ENCODE results near the gene ERG. TPM values are rescaled to one million over a fixed set of nuclear protein-coding genes. Genes with fewer than 3 reads are reported as not detected.
A peak's percentile ranks its signal among the peaks of the same experiment; 100 is the strongest.

Gene ERG
- total RNA-seq, 1 experiment from 2014 or later = not detected

- Histone ChIP-seq H2AFZ (ENCODE audit: low read length) (peak overlapping the region; percentile 37; the same call in 1 of the 2 replicates), H3K4me3 (ENCODE audit: low read length) (no peak overlapping the region), H3K4me2 (ENCODE audit: low read length) (peak overlapping the region; percentile 43; the same call in 1 of the 2 replicates), H3F3A (ENCODE audit: low read length, unreplicated experiment) (no peaks in the 10 kb centered on the region), H4K20me1 (ENCODE audit: low read length) (no peaks in the 10 kb centered on the region), H3K27me3 (ENCODE audit: low read length) (peaks cover 3% of the 10 kb centered on the region; the same call in 1 of the 2 replicates), H3K27ac (ENCODE audit: low read length) (peak overlapping the region; percentile 52), H3K9ac (ENCODE audit: low read length) (no peak overlapping the region), H3K36me3 (ENCODE audit: low read depth, low read length) (no peaks in the 10 kb centered on the region), H3K4me1 (ENCODE audit: insufficient read depth, low read length) (peaks cover 12% of the 10 kb centered on the region), H3K79me2 (ENCODE audit: low read length) (no peaks in the 10 kb centered on the region), H3K9me3 (ENCODE audit: low read length) (no peaks in the 10 kb centered on the region), H3K9me2 (replicated peaks; ENCODE audit: low read length) (no peaks in the 10 kb centered on the region)
- ATAC-seq (no peak), DNase-seq (peak; percentile 83)
- POLR2A ChIA-PET (ENCODE audit: unreplicated experiment) = no interaction called here
- CTCF ChIA-PET = no interaction called here
- no TSS peak for BruUV-seq (replicated peaks)
- intact Hi-C loops (cut with micrococcal nuclease) = no loop called here
- TF ChIP-seq EZH2phosphoT487 (IDR thresholded peaks at IDR 0.05; ENCODE audit: borderline replicate concordance, low read length) = no peak
- TF ChIP-seq EZH2 (IDR thresholded peaks at IDR 0.05; ENCODE audit: low read length, unreplicated experiment) = no peak
- TF ChIP-seq CTCF (conservative IDR thresholded peaks at IDR 0.05; ENCODE audit: low read depth, low read length) = no peak
Observed at GRCh38 chr21:38440746-38441145, 57.5 kb downstream of the ERG start.

- Histone ChIP-seq H3K4me1 (ENCODE audit: insufficient read depth, low read length) (peaks cover 12% of the 10 kb centered on the region), H3K36me3 (ENCODE audit: low read depth, low read length) (no peaks in the 10 kb centered on the region), H3K79me2 (ENCODE audit: low read length) (no peaks in the 10 kb centered on the region), H3K9ac (ENCODE audit: low read length) (no peak overlapping the region), H3K4me2 (ENCODE audit: low read length) (no peak overlapping the region), H3K9me2 (replicated peaks; ENCODE audit: low read length) (no peaks in the 10 kb centered on the region), H2AFZ (ENCODE audit: low read length) (no peak overlapping the region), H3K27ac (ENCODE audit: low read length) (no peak overlapping the region), H3F3A (ENCODE audit: low read length, unreplicated experiment) (no peaks in the 10 kb centered on the region), H3K4me3 (ENCODE audit: low read length) (no peak overlapping the region), H4K20me1 (ENCODE audit: low read length) (no peaks in the 10 kb centered on the region), H3K9me3 (ENCODE audit: low read length) (no peaks in the 10 kb centered on the region), H3K27me3 (ENCODE audit: low read length) (no peaks in the 10 kb centered on the region)
- CTCF ChIA-PET = no interaction called here
- intact Hi-C loops (cut with micrococcal nuclease) = no loop called here
- BruUV-seq (replicated peaks) = no TSS peak
- ATAC-seq (no peak), DNase-seq (no peak)
- TF ChIP-seq CTCF (conservative IDR thresholded peaks at IDR 0.05; ENCODE audit: low read depth, low read length) (no peak), EZH2phosphoT487 (IDR thresholded peaks at IDR 0.05; ENCODE audit: borderline replicate concordance, low read length) (no peak), EZH2 (IDR thresholded peaks at IDR 0.05; ENCODE audit: low read length, unreplicated experiment) (no peak)
- POLR2A ChIA-PET (ENCODE audit: unreplicated experiment) = no interaction called here
Observed at GRCh38 chr21:38439957-38440356, 58.3 kb downstream of the ERG start.

GRCh38 chr21:38439426-38439825 lies 58.9 kb downstream of the ERG start:
- DNase-seq (no peak), ATAC-seq (no peak)
- H3K27me3 ChIP-seq (ENCODE audit: low read length) = no peaks in the 10 kb centered on the region
- no peaks in the 10 kb centered on the region for H3F3A ChIP-seq (ENCODE audit: low read length, unreplicated experiment)
- H3K9me3 ChIP-seq (ENCODE audit: low read length) = no peaks in the 10 kb centered on the region
- no peaks in the 10 kb centered on the region for H3K36me3 ChIP-seq (ENCODE audit: low read depth, low read length)
- H3K9me2 ChIP-seq (replicated peaks; ENCODE audit: low read length) = no peaks in the 10 kb centered on the region
- ChIA-PET POLR2A (ENCODE audit: unreplicated experiment) (no interaction called here), CTCF (no interaction called here)
- intact Hi-C loops (cut with micrococcal nuclease) = no loop called here
- H4K20me1 ChIP-seq (ENCODE audit: low read length) = no peaks in the 10 kb centered on the region
- TF ChIP-seq EZH2phosphoT487 (IDR thresholded peaks at IDR 0.05; ENCODE audit: borderline replicate concordance, low read length) (no peak), EZH2 (IDR thresholded peaks at IDR 0.05; ENCODE audit: low read length, unreplicated experiment) (no peak), CTCF (conservative IDR thresholded peaks at IDR 0.05; ENCODE audit: low read depth, low read length) (no peak)
- no TSS peak for BruUV-seq (replicated peaks)
- no peak overlapping the region for H3K9ac ChIP-seq (ENCODE audit: low read length)
- H3K27ac ChIP-seq (ENCODE audit: low read length) = no peak overlapping the region
- no peak overlapping the region for H3K4me3 ChIP-seq (ENCODE audit: low read length)
- H3K79me2 ChIP-seq (ENCODE audit: low read length) = no peaks in the 10 kb centered on the region
- peaks cover 12% of the 10 kb centered on the region for H3K4me1 ChIP-seq (ENCODE audit: insufficient read depth, low read length)
- H2AFZ ChIP-seq (ENCODE audit: low read length) = no peak overlapping the region
- no peak overlapping the region for H3K4me2 ChIP-seq (ENCODE audit: low read length)
